Cardiac muscle cell (in vitro differentiated cells and primary cell): ENCODE data around the gene USP47. TPM values are rescaled to one million over a fixed set of nuclear protein-coding genes. Genes with fewer than 3 reads are reported as not detected.

Source experiments
- DNase-seq, 2 donors: peaks; one replicate each; pipeline versions ENCODE4 v3.0.0 to v3.0.0-alpha.2; 2010 to 2017; ENCODE audit warnings: low read depth in 1 of 2, low spot score in 1 of 2
- H3K27ac ChIP-seq: fragments of 200-600 bp; sonication (generic); 2 replicates; pipeline ENCODE4 v1.5.1; 2016
- H3K27me3 ChIP-seq: fragments of 200-600 bp; sonication (generic); 2 replicates; pipeline ENCODE4 v1.6.0; 2016; ENCODE audit warnings: control low read depth
- H3K36me3 ChIP-seq: fragments of 200-600 bp; sonication (generic); 2 replicates; pipeline ENCODE4 v1.5.1; 2016; ENCODE audit warnings: control low read depth
- H3K4me1 ChIP-seq: fragments of 200-600 bp; sonication (generic); 2 replicates; pipeline ENCODE4 v1.8.1; 2017; ENCODE audit warnings: low read depth, mild to moderate bottlenecking, mixed run types
- H3K4me3 ChIP-seq: fragments of 200-600 bp; sonication (generic); 2 replicates; pipeline ENCODE4 v1.5.1; 2016; ENCODE audit warnings: mild to moderate bottlenecking
- H3K9me3 ChIP-seq: fragments of 200-600 bp; sonication (generic); 2 replicates; pipeline ENCODE4 v1.5.1; 2017; ENCODE audit warnings: low read depth, mild to moderate bottlenecking, control low read depth
- CTCF ChIP-seq: IDR thresholded peaks from 2 replicates; pipeline ENCODE4 v1.5.1; 2012; ENCODE audit warnings: low read depth, mild to moderate bottlenecking, low read length
- polyA plus RNA-seq: library from polyadenylated mRNA; unstranded; fragments of >200 nt; fragmentation: Nextera tagmentation; extraction: Ambion mirVana; gene quantifications from 2 replicates; pipeline ENCODE4 v1.2.1, GENCODE V29; 2016
- total RNA-seq: library from RNA; depleted of rRNA; stranded (reverse); fragments of >200 nt; gene quantifications from 2 replicates; pipeline ENCODE4 v1.2.3, GENCODE V29; 2016

Gene USP47
- total and polyA plus RNA-seq, 2 experiments from 2014 or later = 46.6 to 59.6 TPM

GRCh38 chr11:11966826-11967668 lies 125.3 kb downstream of the USP47 start:
- Histone ChIP-seq H3K36me3 (peaks cover 16% of the 10 kb centered on the region), H3K9me3 (no peaks in the 10 kb centered on the region), H3K4me1 (peaks cover 16% of the 10 kb centered on the region), H3K27ac (peak overlapping the region; percentile 3), H3K4me3 (no peak overlapping the region), H3K27me3 (no peaks in the 10 kb centered on the region)
- DNase-seq = peak; percentile 53 to 81
- peak; percentile 77 for TF ChIP-seq CTCF

- peak overlapping the region; percentile 3 for H3K27ac ChIP-seq
Measured at GRCh38 chr11:11967669-11968510, 126.1 kb downstream of the USP47 start.

GRCh38 chr11:11968511-11969280 lies 126.9 kb downstream of the USP47 start:
- Histone ChIP-seq H3K27ac (no peak overlapping the region), H3K4me1 (peaks cover 31% of the 10 kb centered on the region), H3K27me3 (no peaks in the 10 kb centered on the region), H3K4me3 (no peak overlapping the region), H3K9me3 (no peaks in the 10 kb centered on the region), H3K36me3 (peaks cover 12% of the 10 kb centered on the region)
- peak in 1 of 2 donors; percentile 36 for DNase-seq
- no peak for TF ChIP-seq CTCF

More at GRCh38 chr11:11967669-11968510, 126.1 kb downstream of the USP47 start:
- TF ChIP-seq CTCF = no peak
- Histone ChIP-seq H3K4me3 (no peak overlapping the region), H3K27me3 (no peaks in the 10 kb centered on the region), H3K36me3 (peaks cover 16% of the 10 kb centered on the region), H3K9me3 (no peaks in the 10 kb centered on the region), H3K4me1 (peaks cover 25% of the 10 kb centered on the region)
- DNase-seq = no peak

GRCh38 chr11:11969380-11970215 lies 127.8 kb downstream of the USP47 start:
- peaks cover 39% of the 10 kb centered on the region for H3K4me1 ChIP-seq
- no peak for DNase-seq
- H3K36me3 ChIP-seq = peaks cover 6% of the 10 kb centered on the region
- H3K9me3 ChIP-seq = no peaks in the 10 kb centered on the region
- H3K27me3 ChIP-seq = no peaks in the 10 kb centered on the region
- H3K27ac ChIP-seq = no peak overlapping the region
- TF ChIP-seq CTCF = no peak
- no peak overlapping the region for H3K4me3 ChIP-seq
